Activated CD4-positive, alpha-beta T cell treated with anti-CD3 and anti-CD28 coated beads, Interleukin-2, amount 50 U/mL, for 48 hours (primary cell): ENCODE data around the gene DLGAP4.
A peak's percentile ranks its signal among the peaks of the same experiment; 100 is the strongest.

ENCODE experiments used
- DNase-seq, 2 experiments: peaks; one replicate each; pipeline ENCODE4 v3.0.0-alpha.2; 2020

Gene DLGAP4

GRCh38 chr20:36418711-36419110 is 112.6 kb downstream of the DLGAP4 start:
- DNase-seq: no peak

- no peak for DNase-seq
Measured at GRCh38 chr20:36421641-36422040, 115.5 kb downstream of the DLGAP4 start.

GRCh38 chr20:36424314-36424713 is 118.2 kb downstream of the DLGAP4 start:
- no peak for DNase-seq

GRCh38 chr20:36425166-36425565 is 119.0 kb downstream of the DLGAP4 start:
- DNase-seq: no peak

GRCh38 chr20:36431604-36432003 is 125.5 kb downstream of the DLGAP4 start:
- no peak for DNase-seq

- no peak for DNase-seq
Measured at GRCh38 chr20:36432096-36432495, 126.0 kb downstream of the DLGAP4 start.

- no peak for DNase-seq
Measured at GRCh38 chr20:36434383-36434782, 128.2 kb downstream of the DLGAP4 start.

GRCh38 chr20:36435124-36435523 is 129.0 kb downstream of the DLGAP4 start:
- DNase-seq: no peak

- DNase-seq: peak; percentile 89 to 91
Measured at GRCh38 chr20:36435592-36436541, 129.7 kb downstream of the DLGAP4 start.

GRCh38 chr20:36439040-36439730 is 133.0 kb downstream of the DLGAP4 start:
- DNase-seq: peak; percentile 76 to 78

GRCh38 chr20:36439731-36440072 is 133.6 kb downstream of the DLGAP4 start:
- no peak for DNase-seq

- DNase-seq: no peak
Measured at GRCh38 chr20:36440370-36441026, 134.4 kb downstream of the DLGAP4 start.

GRCh38 chr20:36441027-36441414 is 134.9 kb downstream of the DLGAP4 start:
- no peak for DNase-seq

- no peak for DNase-seq
Measured at GRCh38 chr20:36441416-36441815, 135.3 kb downstream of the DLGAP4 start.

GRCh38 chr20:36445847-36446246 is 139.7 kb downstream of the DLGAP4 start:
- no peak for DNase-seq

- no peak for DNase-seq
Measured at GRCh38 chr20:36446557-36446956, 140.4 kb downstream of the DLGAP4 start.

- no peak for DNase-seq
Measured at GRCh38 chr20:36447101-36447500, 141.0 kb downstream of the DLGAP4 start.

GRCh38 chr20:36449663-36450062 is 143.5 kb downstream of the DLGAP4 start:
- no peak for DNase-seq

GRCh38 chr20:36454332-36454697 is 148.2 kb downstream of the DLGAP4 start:
- no peak for DNase-seq

- no peak for DNase-seq
Measured at GRCh38 chr20:36454698-36455427, 148.7 kb downstream of the DLGAP4 start.

- no peak for DNase-seq
Measured at GRCh38 chr20:36455972-36456625, 150.0 kb downstream of the DLGAP4 start.
